IPS-15b (cell line): ENCODE measurements around the gene WDR27.

Experiments used
- H3K27me3 ChIP-seq: one replicate; pipeline ENCODE4 v1.6.1; 2013; ENCODE audit warnings: low read length; ENCODE audit not compliant: control insufficient read depth, insufficient read depth
- H3K36me3 ChIP-seq: one replicate; pipeline ENCODE4 v1.6.1; 2013; ENCODE audit warnings: low read length; ENCODE audit not compliant: control insufficient read depth, insufficient read depth
- H3K4me1 ChIP-seq: one replicate; pipeline ENCODE4 v1.6.1; 2013; ENCODE audit warnings: mild to moderate bottlenecking, low read length; ENCODE audit not compliant: control insufficient read depth, insufficient read depth
- H3K4me3 ChIP-seq: one replicate; pipeline ENCODE4 v1.5.1; 2013; ENCODE audit warnings: low read depth, low read length
- H3K9ac ChIP-seq: one replicate; pipeline ENCODE4 v1.6.1; 2013; ENCODE audit warnings: low read depth, mild to moderate bottlenecking, low read length
- H3K9me3 ChIP-seq: one replicate; pipeline ENCODE4 v1.6.1; 2013; ENCODE audit warnings: mild to moderate bottlenecking, low read length; ENCODE audit not compliant: control insufficient read depth, insufficient read depth

Gene WDR27

DNA sequence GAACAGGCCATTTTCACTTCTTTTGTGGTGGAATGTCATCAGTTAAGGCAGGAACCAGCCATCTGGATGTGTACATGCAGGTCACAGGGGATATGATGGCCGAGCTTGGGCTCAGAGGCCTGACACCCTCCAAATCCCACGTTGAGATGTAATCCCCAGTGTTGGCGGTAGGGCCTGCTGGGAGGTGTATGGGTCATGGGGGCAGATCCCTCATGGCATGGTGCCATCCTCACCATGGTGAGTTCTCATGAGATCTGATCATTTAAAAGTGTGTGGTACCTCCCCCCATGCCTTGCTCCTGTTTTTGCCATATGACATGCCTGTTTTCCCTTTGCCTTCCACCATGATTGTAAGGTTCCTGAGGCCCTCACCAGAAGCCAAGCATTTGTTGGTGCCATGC is 26.8 kb downstream of the WDR27 start:
- Histone ChIP-seq H3K4me3 (no peak overlapping the region), H3K36me3 (peaks cover 9% of the 10 kb centered on the region), H3K9ac (no peak overlapping the region), H3K9me3 (no peaks in the 10 kb centered on the region), H3K27me3 (no peaks in the 10 kb centered on the region), H3K4me1 (no peaks in the 10 kb centered on the region)

DNA sequence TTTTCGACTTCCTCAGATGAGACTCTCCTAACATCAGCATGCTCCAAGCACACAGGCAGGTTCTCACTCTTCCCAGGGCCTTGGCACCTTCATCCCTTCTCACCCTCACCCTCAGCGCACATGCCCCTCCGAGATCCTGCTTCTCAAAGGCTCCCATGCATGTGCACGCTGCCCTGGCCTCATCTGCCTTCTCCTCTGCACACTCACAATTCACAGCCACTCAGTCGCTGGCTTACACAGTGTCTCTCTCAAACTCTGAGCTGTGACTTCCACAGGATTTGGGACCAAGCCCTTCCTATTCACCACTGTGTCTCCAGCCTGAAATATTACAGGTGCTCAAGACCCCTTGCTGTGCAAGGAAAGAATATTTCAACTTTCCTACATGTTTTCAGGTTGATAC is 30.3 kb downstream of the WDR27 start:
- Histone ChIP-seq H3K9ac (no peak overlapping the region), H3K9me3 (no peaks in the 10 kb centered on the region), H3K36me3 (peaks cover 7% of the 10 kb centered on the region), H3K4me1 (peaks cover 4% of the 10 kb centered on the region), H3K27me3 (no peaks in the 10 kb centered on the region), H3K4me3 (no peak overlapping the region)

- no peak overlapping the region for H3K4me3 ChIP-seq
- H3K36me3 ChIP-seq, result peaks cover 7% of the 10 kb centered on the region
- no peaks in the 10 kb centered on the region for H3K27me3 ChIP-seq
- H3K9ac ChIP-seq, result no peak overlapping the region
- no peaks in the 10 kb centered on the region for H3K9me3 ChIP-seq
- H3K4me1 ChIP-seq, result peaks cover 4% of the 10 kb centered on the region
Measured at GRCh38 chr6:169669889-169670288, 31.9 kb downstream of the WDR27 start.

DNA sequence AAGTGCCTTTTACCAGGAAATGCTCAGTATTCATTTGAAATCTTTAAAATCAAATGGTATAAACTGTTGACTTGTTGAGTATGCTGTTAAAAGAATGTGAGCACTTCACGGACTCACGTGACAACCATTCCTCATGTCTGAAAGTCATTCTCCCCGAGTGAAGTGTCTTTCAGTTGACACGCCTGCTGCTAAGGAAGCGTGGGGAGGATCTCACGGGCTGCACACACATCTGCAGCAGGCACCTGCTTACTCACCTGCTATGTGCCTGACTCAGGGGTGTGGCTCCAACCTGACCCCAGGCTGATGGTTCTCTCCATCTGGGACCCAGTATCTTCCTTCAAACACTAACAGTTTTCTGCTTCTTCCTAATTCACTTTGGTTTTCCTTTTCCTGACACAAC is 32.7 kb downstream of the WDR27 start:
- H3K36me3 ChIP-seq, result peaks cover 10% of the 10 kb centered on the region
- H3K9me3 ChIP-seq, result no peaks in the 10 kb centered on the region
- no peak overlapping the region for H3K9ac ChIP-seq
- H3K27me3 ChIP-seq, result no peaks in the 10 kb centered on the region
- H3K4me3 ChIP-seq, result no peak overlapping the region
- H3K4me1 ChIP-seq, result peaks cover 4% of the 10 kb centered on the region

- no peak overlapping the region for H3K4me3 ChIP-seq
- H3K9ac ChIP-seq, result no peak overlapping the region
- peaks cover 4% of the 10 kb centered on the region for H3K4me1 ChIP-seq
- peaks cover 18% of the 10 kb centered on the region for H3K36me3 ChIP-seq
- no peaks in the 10 kb centered on the region for H3K27me3 ChIP-seq
- H3K9me3 ChIP-seq, result no peaks in the 10 kb centered on the region
Measured at GRCh38 chr6:169668203-169668847, 33.5 kb downstream of the WDR27 start.

GRCh38 chr6:169667716-169668115 is 34.1 kb downstream of the WDR27 start:
- H3K4me1 ChIP-seq, result peaks cover 4% of the 10 kb centered on the region
- no peaks in the 10 kb centered on the region for H3K27me3 ChIP-seq
- H3K36me3 ChIP-seq, result peaks cover 19% of the 10 kb centered on the region
- H3K9me3 ChIP-seq, result no peaks in the 10 kb centered on the region
- H3K9ac ChIP-seq, result no peak overlapping the region
- no peak overlapping the region for H3K4me3 ChIP-seq

DNA sequence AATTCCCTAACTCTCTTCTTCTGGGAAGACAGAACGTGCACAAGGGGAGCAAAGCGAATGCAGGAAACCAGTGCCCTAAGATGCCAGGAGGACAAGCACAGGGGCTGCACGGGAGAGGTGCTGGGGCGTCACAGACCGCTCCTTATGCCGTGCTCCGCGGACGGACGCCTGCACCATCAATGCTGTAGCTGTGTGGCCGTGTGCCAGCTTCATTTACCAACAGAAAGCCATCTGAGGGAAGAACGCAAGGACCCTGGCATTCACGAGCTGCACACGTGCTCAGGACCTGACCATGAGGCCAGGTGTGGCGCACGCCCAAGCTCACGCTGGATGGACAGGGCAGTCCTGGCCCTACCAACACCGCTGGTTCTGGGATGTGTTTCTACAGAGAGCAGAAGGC is 35.4 kb downstream of the WDR27 start:
- peaks cover 18% of the 10 kb centered on the region for H3K36me3 ChIP-seq
- no peak overlapping the region for H3K9ac ChIP-seq
- H3K4me3 ChIP-seq, result no peak overlapping the region
- H3K4me1 ChIP-seq, result peaks cover 4% of the 10 kb centered on the region
- H3K9me3 ChIP-seq, result no peaks in the 10 kb centered on the region
- H3K27me3 ChIP-seq, result no peaks in the 10 kb centered on the region

GRCh38 chr6:169665289-169665688 is 36.5 kb downstream of the WDR27 start:
- Histone ChIP-seq H3K36me3 (peaks cover 19% of the 10 kb centered on the region), H3K9ac (no peak overlapping the region), H3K27me3 (no peaks in the 10 kb centered on the region), H3K9me3 (no peaks in the 10 kb centered on the region), H3K4me1 (peaks cover 4% of the 10 kb centered on the region), H3K4me3 (no peak overlapping the region)

DNA sequence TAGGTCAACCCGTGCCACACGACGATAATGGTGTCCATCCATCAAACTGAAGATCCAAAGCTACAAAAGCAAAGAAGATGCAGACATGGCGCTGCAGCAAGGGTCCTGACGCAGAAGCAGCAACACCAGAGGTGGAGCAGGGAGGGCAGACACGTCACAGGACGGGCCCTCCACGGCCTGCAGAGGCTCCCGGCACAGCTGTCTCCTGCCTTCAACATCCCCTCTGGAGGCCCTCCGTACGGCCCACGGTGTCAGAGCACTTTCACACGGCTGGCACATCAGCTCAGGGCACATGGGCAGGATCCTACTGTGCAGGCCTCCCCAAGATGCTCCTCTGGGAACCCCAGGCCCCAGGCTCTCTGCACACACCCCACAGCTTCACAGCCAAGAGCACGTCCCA is 37.6 kb downstream of the WDR27 start:
- Histone ChIP-seq H3K4me3 (no peak overlapping the region), H3K27me3 (no peaks in the 10 kb centered on the region), H3K9ac (no peak overlapping the region), H3K9me3 (no peaks in the 10 kb centered on the region), H3K36me3 (peaks cover 24% of the 10 kb centered on the region), H3K4me1 (peaks cover 4% of the 10 kb centered on the region)

DNA sequence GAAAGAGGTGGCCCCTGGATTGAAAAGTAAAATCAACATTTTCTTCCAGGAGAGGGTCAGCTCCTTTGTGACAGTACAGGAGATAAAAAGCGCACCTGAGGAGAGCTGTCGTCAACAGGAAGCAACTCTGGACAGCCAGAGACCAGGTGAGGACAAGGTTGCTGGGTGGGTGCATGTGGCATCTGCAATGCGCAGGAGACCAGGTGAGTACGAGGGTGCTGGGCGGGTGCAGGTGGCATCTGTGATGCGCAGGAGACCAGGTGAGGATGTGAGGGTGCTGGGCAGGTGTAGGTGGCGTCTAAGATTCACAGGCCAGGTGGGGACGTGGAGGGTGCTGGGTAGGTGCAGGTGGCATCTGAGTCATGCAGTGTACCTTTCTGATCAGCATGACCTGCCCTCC is 38.4 kb downstream of the WDR27 start:
- no peaks in the 10 kb centered on the region for H3K27me3 ChIP-seq
- H3K9ac ChIP-seq, result no peak overlapping the region
- H3K9me3 ChIP-seq, result no peaks in the 10 kb centered on the region
- no peaks in the 10 kb centered on the region for H3K4me1 ChIP-seq
- peaks cover 26% of the 10 kb centered on the region for H3K36me3 ChIP-seq
- H3K4me3 ChIP-seq, result no peak overlapping the region

- H3K36me3 ChIP-seq, result peaks cover 35% of the 10 kb centered on the region
- H3K9me3 ChIP-seq, result no peaks in the 10 kb centered on the region
- H3K4me3 ChIP-seq, result no peak overlapping the region
- no peaks in the 10 kb centered on the region for H3K27me3 ChIP-seq
- no peak overlapping the region for H3K9ac ChIP-seq
- no peaks in the 10 kb centered on the region for H3K4me1 ChIP-seq
Measured at GRCh38 chr6:169661391-169661756, 40.5 kb downstream of the WDR27 start.

DNA sequence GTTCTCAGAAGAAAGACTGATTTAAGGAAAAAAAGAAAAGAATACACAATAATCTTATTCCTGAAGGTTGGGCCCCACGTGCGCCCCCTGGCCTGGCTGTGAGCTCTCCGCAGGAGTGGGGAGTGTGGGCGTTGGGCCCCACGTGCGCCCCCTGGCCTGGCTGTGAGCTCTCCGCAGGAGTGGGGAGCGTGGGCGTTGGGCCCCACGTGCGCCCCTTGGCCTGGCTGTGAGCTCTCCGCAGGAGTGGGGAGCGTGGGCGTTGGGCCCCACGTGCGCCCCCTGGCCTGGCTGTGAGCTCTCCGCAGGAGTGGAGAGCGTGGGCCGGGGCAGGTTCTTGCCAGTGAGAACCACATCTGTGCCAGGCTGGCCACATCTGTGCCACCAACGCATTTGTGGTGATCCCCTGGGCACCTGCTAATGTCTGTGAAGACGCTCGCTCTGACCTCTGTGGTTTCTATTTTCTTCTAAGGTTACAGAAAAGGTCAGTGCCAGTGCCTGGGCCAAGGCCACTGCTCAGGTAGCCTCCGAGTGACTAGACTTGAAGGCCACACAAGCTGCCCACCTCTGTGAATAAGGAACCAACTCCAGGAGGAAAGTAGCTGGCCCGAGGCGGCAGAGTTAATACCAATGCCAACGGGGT is 41.0 kb downstream of the WDR27 start:
- H3K9me3 ChIP-seq, result no peaks in the 10 kb centered on the region
- no peaks in the 10 kb centered on the region for H3K4me1 ChIP-seq
- H3K4me3 ChIP-seq, result no peak overlapping the region
- H3K27me3 ChIP-seq, result no peaks in the 10 kb centered on the region
- H3K36me3 ChIP-seq, result peaks cover 38% of the 10 kb centered on the region
- H3K9ac ChIP-seq, result no peak overlapping the region
